Neural progenitor cell (in vitro differentiated cells): ENCODE results near the gene KCNJ15.

Experiments used
- CTCF ChIP-seq: fragments of 200-600 bp; sonication (generic); IDR thresholded peaks from 2 replicates; pipeline ENCODE4 v1.5.1; 2017; ENCODE audit warnings: antibody characterized with exemption, mild to moderate bottlenecking
- EZH2 ChIP-seq: fragments of 200-600 bp; sonication (generic); IDR thresholded peaks from 2 replicates; pipeline ENCODE4 v1.6.1; 2017; ENCODE audit warnings: antibody characterized with exemption, mild to moderate bottlenecking, moderate library complexity
- EZH2phosphoT487 ChIP-seq: fragments of 200-600 bp; sonication (generic); IDR thresholded peaks from 2 replicates; pipeline ENCODE4 v1.6.1; 2017; ENCODE audit warnings: antibody characterized with exemption

- TF ChIP-seq CTCF, result no peak
- TF ChIP-seq EZH2, result no peak
- TF ChIP-seq EZH2phosphoT487, result no peak
Observed at GRCh38 chr21:38267991-38268863, 11.4 kb downstream of the KCNJ15 start.
